SK-N-SH treated with all-trans-retinoic acid at 6 μM for 48 hours (cell line): Measurements from ENCODE around the gene SNX13.

ENCODE experiments used
- BACH2 ChIP-seq: fragments of 250-450 bp; sonication (Bioruptor Pico); IDR thresholded peaks from 2 replicates; pipeline ENCODE4 v1.9.0; 2021; ENCODE audit warnings: mild to moderate bottlenecking, borderline replicate concordance
- CREB5 ChIP-seq: fragments of 250-450 bp; sonication (Bioruptor Pico); IDR thresholded peaks from 2 replicates; pipeline ENCODE4 v1.5.1; 2020; ENCODE audit warnings: low read depth, mild to moderate bottlenecking, moderate library complexity
- ESRRG ChIP-seq: fragments of 250-450 bp; sonication (Bioruptor Pico); IDR thresholded peaks from 2 replicates; pipeline ENCODE4 v1.6.1; 2021; ENCODE audit warnings: mild to moderate bottlenecking
- GLIS3 ChIP-seq: fragments of 250-450 bp; sonication (Bioruptor Pico); IDR thresholded peaks from 2 replicates; pipeline ENCODE4 v1.5.0; 2020; ENCODE audit warnings: mild to moderate bottlenecking, moderate library complexity
- ISL1 ChIP-seq: fragments of 250-450 bp; sonication (Bioruptor Pico); IDR thresholded peaks from 2 replicates; pipeline ENCODE4 v2.1.2; 2022; ENCODE audit warnings: mild to moderate bottlenecking, moderate library complexity
- SNAI2 ChIP-seq: fragments of 250-450 bp; sonication (Bioruptor Pico); IDR thresholded peaks from 2 replicates; pipeline ENCODE4 v1.5.0; 2020; ENCODE audit warnings: mild to moderate bottlenecking, moderate library complexity
- ZFP30 ChIP-seq: fragments of 450-650 bp; formaldehyde crosslinking; IDR thresholded peaks from 2 replicates; pipeline ENCODE4 v1.5.0; 2022; ENCODE audit warnings: mild to moderate bottlenecking, moderate library complexity
- ZNF70 ChIP-seq: fragments of 450-650 bp; formaldehyde crosslinking; IDR thresholded peaks from 2 replicates; pipeline ENCODE4 v1.5.0; 2020; ENCODE audit warnings: mild to moderate bottlenecking, moderate library complexity
- ZNF8 ChIP-seq: fragments of 450-650 bp; formaldehyde crosslinking; IDR thresholded peaks from 2 replicates; pipeline ENCODE4 v1.5.0; 2020; ENCODE audit warnings: mild to moderate bottlenecking, moderate library complexity
- TF ChIP-seq, protein P1 (sequence below): fragments of 250-450 bp; sonication (Bioruptor Pico); IDR thresholded peaks from 2 replicates; pipeline ENCODE4 v1.5.0; 2020; ENCODE audit warnings: mild to moderate bottlenecking, moderate library complexity

DNA sequence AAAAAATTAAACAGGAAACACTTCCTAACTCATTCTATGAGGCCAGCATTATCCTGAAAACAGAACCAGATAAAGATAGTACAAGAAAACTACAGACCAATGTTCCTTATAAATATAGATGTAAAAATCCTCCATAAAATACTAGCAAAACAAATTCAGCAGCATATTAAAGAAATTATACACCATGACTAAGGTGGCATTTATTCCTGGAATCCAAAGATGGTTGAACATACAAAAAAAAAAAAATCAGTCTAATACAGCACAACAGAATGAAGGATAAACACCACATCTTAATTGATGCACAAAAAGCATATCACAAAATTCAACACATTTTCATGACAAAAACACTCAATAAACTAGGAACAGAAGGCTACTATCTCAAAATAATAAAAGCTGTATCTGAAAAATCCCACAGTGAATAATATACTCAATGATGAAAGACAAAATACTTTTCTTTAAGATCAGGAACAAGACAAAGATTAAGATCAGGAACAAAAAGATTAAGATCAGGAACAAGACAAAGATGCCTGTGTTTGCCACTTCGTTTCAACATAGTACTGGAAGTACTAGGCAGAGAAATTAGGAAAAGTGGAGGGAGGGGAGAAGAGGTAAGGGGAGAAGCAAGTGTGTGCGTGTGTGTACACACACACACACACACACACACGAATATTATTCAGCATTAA is 95.6 kb downstream of the SNX13 start:
- no peak for TF ChIP-seq CREB5 (CRISPR knock-in tag)
- no peak for TF ChIP-seq ESRRG (CRISPR knock-in tag)
- no peak for TF ChIP-seq SNAI2
- TF ChIP-seq, protein P1, sequence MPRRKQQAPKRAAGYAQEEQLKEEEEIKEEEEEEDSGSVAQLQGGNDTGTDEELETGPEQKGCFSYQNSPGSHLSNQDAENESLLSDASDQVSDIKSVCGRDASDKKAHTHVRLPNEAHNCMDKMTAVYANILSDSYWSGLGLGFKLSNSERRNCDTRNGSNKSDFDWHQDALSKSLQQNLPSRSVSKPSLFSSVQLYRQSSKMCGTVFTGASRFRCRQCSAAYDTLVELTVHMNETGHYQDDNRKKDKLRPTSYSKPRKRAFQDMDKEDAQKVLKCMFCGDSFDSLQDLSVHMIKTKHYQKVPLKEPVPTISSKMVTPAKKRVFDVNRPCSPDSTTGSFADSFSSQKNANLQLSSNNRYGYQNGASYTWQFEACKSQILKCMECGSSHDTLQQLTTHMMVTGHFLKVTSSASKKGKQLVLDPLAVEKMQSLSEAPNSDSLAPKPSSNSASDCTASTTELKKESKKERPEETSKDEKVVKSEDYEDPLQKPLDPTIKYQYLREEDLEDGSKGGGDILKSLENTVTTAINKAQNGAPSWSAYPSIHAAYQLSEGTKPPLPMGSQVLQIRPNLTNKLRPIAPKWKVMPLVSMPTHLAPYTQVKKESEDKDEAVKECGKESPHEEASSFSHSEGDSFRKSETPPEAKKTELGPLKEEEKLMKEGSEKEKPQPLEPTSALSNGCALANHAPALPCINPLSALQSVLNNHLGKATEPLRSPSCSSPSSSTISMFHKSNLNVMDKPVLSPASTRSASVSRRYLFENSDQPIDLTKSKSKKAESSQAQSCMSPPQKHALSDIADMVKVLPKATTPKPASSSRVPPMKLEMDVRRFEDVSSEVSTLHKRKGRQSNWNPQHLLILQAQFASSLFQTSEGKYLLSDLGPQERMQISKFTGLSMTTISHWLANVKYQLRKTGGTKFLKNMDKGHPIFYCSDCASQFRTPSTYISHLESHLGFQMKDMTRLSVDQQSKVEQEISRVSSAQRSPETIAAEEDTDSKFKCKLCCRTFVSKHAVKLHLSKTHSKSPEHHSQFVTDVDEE (CRISPR knock-in tag), result no peak
- no peak for TF ChIP-seq ZNF70 (CRISPR knock-in tag)
- TF ChIP-seq GLIS3 (CRISPR knock-in tag), result no peak
- TF ChIP-seq ZFP30 (CRISPR knock-in tag), result no peak
- TF ChIP-seq BACH2 (CRISPR knock-in tag), result no peak
- TF ChIP-seq ISL1 (CRISPR knock-in tag), result no peak
- no peak for TF ChIP-seq ZNF8 (CRISPR knock-in tag)
